Measurements from ENCODE around the gene DIS3L2.
"Not testable (repeated sequence)": the region's sequence is repeated elsewhere in the genome, so short reads cannot be mapped to it uniquely, and the experiment has no call there.

The DIS3L2 gene

GRCh38 chr2:232350804-232351685 lies 389.5 kb downstream of the DIS3L2 start:
- no peak for DNase-seq (ENCODE audit: low spot score)

- DNase-seq (ENCODE audit: low spot score), result no peak
These were observed 390.4 kb downstream of the DIS3L2 start for GRCh38 chr2:232351686-232352510.

DNA sequence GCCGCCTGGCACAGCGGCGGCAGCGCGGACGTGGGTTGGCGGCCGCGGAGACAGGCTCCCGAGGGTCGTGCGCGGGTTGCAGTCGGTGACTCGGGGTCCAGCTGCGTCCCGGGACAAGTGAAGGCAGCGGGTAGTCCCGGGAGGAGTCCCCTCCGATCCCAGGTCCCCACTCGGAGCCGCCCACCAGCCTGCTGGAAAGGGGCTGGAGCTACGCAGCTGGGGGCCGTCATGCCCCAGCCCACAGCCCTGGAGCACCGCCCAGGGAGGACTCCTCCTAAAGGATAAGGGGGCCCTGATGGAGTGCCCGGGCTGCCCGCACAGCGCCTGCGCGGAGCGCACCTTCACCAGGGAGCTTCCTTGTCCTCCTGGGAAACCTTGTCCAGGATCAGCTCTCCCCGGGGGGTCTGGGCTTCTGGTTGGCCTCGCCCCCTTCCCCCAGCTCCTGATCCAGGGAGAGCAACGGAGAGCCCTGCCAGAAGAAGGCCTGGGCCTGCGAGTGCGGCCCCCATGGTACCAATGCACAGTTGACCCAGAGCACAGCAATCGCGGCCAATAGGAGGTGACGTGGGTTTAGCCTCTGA lies 391.1 kb downstream of the DIS3L2 start:
- no peak for DNase-seq (ENCODE audit: low spot score)

DNA sequence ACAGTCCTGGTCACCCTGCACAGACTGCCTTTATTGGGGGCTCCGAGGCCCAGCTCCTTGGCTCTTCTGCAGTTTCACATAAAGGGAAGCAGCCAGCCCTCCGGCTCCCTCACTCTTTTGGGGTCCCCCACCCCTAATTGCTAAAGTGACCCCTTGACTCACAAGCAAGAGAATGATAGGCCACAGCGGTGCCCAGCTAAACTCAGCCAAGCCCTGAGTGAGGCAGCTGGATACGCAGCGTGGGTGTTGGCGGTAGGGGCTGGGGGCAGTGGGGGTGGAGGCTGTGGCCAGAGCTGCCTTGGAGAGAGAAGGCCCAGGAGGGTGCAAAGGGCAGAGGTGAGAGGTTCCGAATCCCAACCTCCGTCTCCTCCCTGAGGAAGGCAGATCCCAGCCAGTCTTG lies 391.6 kb downstream of the DIS3L2 start:
- no peak for DNase-seq (ENCODE audit: low spot score)

- DNase-seq (ENCODE audit: low spot score), result no peak
These were observed 392.1 kb downstream of the DIS3L2 start for GRCh38 chr2:232353660-232354059.

DNA sequence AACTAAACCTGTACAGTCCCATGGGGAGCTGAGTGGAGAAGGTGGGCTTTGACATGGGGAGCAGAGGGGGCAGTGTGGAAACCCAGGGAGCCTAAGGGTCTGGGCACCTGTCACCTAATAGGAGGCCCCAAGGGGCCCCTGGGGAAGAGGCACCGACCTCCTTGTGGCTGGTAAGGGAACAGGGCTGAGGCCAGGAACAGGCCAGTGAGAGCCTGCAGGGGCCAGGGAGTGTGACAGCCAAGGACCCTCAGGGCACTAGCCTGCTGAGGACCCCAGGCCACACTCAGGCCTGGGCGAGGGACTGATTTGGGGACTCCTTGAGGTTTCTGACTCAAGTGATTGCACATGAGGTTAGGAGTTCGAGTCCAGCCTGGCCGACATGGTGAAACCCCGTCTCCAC lies 392.6 kb downstream of the DIS3L2 start:
- DNase-seq (ENCODE audit: low spot score), result no peak

DNA sequence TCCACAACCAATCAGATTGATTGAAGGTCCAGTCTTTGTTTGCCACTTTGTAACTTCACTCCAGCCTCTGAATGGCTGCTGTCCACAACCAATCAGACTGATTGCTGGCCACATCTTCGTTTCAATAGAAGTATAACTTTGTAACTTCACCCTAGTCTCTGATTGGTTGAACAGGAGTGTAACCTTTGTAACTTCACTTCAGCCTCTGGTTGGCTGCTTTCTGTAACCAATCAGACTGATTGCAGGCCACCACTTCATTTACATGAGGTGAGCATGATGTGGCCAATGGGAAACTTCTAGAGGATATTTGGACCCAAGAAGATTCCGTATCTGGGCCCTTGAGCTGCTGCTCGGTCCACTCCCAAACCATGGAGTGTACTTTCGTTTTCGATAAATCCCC lies 400.1 kb downstream of the DIS3L2 start:
- DNase-seq (ENCODE audit: low spot score), result no peak

GRCh38 chr2:232362174-232362900 lies 400.8 kb downstream of the DIS3L2 start:
- no peak for DNase-seq (ENCODE audit: low spot score)

DNA sequence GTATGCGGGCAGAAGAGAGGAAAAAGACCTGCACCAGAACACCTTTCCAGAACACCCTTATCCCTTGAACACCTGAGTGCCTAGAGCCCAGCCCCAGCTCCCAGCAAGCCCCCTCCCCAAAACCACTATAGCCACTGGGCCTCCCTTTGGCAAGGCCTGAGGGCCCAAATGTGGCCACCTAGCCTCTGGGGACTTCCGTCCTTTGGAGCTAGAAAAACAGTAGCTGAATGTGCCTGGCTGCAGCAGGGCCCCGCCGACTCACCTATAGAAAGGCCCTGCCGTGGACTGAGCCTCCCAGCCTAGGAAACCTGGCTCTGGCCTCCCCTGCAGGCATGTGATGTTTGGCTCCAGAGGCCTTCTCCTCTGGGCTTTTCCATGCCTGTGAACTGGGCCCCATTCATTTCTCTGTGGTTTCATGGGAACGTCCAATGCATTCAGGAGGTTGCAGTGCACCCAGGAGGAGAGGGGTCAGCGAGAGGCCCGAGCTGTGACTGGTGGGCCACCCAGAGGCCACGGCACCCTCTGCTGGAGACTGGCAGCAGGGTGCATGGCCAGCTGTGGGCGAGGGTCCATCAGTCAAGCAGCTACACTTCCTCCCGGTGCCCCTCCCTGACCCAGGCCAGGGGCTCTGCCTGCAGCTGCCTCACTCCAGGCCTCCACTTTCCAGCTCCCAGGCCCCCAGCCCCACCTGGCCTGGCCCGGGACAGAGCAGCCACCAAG lies 401.7 kb downstream of the DIS3L2 start:
- DNase-seq (ENCODE audit: low spot score), result not testable (repeated sequence)

- no peak for DNase-seq (ENCODE audit: low spot score)
These were observed 402.5 kb downstream of the DIS3L2 start for GRCh38 chr2:232363784-232364615.

GRCh38 chr2:232364806-232365594 lies 403.5 kb downstream of the DIS3L2 start:
- not testable (repeated sequence) for DNase-seq (ENCODE audit: low spot score)

DNA sequence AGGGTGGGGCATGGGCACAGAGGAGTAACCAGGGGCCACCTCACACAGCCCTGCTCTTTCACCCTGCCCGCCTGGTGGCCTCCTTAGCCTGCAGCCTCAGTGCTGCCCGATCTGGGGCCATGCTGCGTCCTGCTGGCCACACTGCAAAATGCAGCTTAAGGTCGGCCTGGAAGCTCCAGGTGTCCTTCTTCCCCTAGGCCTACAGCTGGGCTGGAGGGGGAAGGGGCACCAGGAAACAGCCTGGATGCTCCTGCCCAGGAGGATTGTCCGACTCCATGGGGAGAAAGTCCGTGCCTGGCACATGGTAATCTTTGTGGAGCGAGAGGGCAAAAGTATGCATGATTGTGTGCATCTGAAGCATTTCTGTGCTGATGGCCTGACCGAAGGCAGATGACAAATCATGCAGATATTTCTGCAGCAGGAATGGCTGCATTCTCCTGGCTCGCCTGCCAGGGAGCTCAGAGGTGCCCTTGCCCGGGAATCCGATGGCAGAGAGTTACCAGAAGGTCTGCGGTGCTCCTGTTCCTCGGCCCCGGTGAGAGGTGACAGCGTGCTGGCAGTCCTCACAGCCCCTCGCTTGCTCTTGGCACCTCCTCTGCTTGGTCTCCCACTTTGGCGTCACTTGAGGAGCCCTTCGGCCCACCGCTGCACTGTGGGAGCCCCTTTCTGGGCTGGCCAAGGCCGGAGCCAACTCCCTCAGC lies 404.3 kb downstream of the DIS3L2 start:
- peak; percentile 45 for DNase-seq (ENCODE audit: low spot score)

DNA sequence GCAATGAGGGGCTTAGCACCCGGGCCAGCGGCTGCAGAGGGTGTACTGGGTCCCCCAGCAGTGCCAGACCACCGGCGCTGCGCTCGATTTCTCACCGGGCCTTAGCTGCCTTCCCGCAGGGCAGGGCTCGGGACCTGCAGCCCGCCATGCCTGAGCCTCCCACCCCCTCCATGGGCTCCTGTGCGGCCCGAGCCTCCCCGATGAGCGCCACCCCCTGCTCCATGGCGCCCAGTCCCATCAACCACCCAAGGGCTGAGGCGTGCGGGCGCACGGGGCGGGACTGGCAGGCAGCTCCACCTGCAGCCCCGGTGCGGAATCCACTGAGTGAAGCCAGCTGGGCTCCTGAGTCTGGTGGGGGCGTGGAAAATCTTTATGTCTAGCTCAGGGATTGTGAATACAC lies 404.9 kb downstream of the DIS3L2 start:
- DNase-seq (ENCODE audit: low spot score), result not testable (repeated sequence)

DNA sequence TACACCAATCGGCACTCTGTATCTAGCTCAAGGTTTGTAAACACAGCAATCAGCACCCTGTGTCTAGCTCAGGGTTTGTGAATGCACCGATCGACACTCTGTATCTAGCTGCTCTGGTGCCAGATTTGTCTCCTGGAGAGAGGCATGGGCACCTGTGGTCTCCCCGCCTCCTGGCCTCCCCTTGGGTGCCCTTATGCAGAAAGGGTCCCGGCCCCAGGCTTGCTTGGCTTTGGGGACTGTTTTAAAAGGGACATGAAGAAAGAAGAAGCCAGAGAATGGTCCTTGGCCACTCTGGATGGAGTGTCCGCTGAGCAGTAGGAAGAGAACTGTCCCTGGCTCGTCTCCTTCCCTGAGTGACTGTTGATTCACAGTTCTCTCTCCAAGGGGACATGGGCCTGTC lies 405.5 kb downstream of the DIS3L2 start:
- no peak for DNase-seq (ENCODE audit: low spot score)

DNA sequence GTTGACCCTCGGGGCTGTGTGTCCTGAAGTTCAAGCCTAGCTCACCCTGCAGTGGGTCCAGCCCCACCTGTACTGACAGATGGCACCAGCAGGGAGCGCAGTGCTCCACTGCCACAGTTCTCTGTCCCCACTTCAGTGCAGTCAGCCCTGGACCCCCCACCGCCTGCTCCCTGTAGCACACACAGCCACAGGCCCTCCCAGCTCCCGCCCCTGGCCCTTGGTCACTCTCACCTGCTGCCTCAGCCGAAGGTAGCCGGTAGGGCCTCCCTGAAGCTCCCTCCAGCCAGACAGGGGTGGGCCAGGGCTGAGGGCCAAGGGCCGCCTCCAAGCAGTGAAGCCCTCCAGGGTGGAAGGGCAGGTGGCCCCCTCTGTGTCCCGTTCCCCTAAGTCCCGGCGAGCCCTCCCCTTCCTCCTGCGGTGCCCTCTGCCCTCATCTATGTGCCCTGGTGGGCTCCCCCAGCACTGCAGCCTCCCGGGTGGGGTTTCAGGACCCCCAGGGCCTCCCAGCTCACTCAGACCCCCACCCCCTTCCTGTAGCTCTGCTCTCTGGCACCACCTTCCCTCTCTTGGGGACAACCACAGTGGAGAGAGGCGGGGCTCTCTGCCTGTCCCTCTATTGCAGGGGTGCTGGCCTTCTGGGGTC lies 406.2 kb downstream of the DIS3L2 start:
- no peak for DNase-seq (ENCODE audit: low spot score)

DNA sequence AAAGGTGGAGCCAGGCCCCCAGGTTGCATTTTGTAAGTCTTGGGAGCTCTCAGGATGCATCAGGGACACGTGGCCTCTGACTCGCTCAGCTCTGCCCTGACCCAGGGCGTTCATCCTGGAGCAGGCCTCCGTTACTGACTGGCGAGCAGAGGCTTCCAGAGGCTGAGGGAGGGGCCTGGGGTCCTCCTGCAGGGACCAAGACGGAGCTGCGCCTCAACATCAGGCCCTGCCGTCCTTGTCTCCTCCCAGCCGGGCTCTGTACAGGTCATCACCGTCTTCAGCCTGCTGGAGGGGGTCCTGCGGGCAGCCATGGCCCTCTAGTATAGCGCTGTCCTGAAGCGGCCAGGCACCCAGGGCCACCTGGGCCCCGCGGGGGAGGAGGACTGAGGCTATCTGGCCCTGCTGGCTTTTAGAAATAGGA lies 406.8 kb downstream of the DIS3L2 start:
- peak; percentile 41 for DNase-seq (ENCODE audit: low spot score)

DNA sequence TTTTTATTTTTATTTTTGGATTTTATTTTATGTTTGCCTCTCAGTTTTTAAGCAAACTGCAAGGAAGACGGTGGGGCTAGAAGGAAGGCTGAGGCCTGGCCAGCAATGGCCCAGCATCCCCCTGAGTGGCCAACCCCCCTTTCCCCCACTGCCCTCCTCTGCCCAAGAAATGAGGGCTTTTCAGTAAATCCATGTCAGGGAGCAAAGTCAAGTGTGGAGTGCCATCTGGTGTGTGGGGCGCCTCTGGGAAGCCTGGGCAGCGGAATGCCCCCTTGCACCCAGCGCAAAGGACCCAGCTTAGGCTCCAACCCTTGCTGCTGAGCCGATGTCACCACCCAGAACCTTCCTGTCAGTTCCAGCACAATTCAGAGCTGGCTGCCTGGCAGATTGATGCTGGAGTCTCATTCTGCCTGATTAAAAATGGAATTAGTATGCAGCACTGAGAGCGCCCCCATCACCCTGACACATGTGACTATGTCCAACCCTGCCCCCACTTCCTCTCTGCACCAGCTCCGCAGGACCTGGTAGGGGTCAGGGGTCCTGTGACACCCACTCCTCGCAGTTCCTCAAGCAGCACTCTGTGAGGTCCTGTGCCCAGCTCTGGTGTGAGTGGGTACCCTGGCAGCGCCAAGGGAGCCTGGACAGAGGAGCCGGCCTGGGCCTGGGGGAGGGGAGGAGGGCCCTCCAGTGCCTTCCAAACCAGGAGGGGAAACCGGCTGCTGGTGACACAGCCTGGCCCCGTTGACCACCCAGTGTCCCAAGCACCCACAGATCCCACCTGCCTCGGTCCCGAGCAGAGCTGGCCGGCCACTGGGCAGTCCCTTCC lies 407.8 kb downstream of the DIS3L2 start:
- DNase-seq (ENCODE audit: low spot score), result no peak

DNA sequence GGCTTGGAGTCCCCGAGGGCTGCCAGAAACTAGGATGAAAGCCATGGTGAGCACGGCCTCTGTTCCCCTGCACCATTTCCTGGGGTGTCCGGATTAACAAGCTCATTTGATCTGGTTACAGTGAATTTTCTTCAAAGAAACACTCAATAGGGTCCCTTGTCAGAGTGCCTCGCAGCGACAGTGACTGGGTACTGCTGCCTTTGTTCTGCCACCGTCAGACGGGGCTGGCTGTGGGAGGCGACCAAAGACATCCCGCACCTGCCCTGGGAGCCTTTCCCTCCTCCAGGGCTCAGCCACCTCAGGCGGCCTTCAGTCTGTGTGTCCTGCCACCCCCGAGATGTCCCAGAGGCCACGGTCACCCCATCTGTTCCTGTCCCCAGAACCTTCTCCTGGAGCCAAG lies 408.5 kb downstream of the DIS3L2 start:
- not testable (repeated sequence) for DNase-seq (ENCODE audit: low spot score)

Measured in AG08395 (cell line).